Measurements from ENCODE around the gene PDHA2.
"Not testable (repeated sequence)": the region's sequence is repeated elsewhere in the genome, so short reads cannot be mapped to it uniquely, and the experiment has no call there.

Gene PDHA2

GRCh38 chr4:95839891-95840290 is at the start of gene PDHA2:
TSS of gene PDHA2 (plus strand) at chr4:95840093. CDS start at chr4:95840151, 58 bp downstream.
- no peak for DNase-seq
- no peak for TF ChIP-seq POLR2A (IDR thresholded peaks at IDR 0.05; ENCODE audit: low read length)
- no peak for TF ChIP-seq GATA1 (IDR thresholded peaks at IDR 0.05; ENCODE audit: low read depth, low read length)

DNA sequence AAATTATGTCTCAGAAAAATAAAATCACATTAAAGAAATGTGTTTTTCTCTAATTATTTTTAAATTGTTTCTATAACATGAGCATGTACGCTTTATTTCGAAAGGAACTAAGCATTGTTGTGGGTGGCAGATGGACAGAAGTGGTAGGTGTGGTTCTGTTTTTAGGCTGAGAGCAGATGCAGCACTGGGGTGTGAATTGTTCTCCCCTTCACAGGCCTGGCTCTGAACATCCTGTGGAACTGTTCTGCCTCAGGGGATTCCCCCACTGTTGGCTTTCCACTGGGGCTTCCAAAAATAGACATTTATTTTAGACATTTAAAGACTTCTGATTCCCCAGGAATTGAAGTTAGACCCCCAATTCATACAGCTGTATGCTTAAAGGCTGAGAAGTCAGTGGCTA is 41.9 kb upstream of the PDHA2 start:
- DNase-seq, result no peak
- TF ChIP-seq GATA1 (IDR thresholded peaks at IDR 0.05; ENCODE audit: low read depth, low read length) (no peak), POLR2A (IDR thresholded peaks at IDR 0.05; ENCODE audit: low read length) (no peak)

DNA sequence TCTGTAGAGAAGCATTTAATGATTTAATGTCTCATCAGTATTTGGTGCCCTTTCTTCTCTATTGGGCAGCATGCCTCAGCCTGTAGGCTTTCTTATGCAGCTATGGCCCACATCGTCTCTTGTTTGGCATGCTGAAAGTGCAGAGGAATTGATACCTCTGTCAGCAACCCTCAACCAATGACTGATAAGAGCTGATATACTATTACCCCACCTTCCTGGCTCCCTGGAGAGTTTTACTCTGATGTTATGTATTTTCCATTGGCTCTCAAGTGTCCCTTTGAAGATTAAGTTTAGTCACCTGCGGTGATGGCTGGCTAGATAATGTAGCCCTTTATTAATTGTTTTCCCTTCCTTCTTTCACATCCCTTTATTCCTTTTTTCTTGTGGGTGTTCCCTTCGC is 41.2 kb upstream of the PDHA2 start:
- TF ChIP-seq GATA1 (IDR thresholded peaks at IDR 0.05; ENCODE audit: low read depth, low read length) (no peak), POLR2A (IDR thresholded peaks at IDR 0.05; ENCODE audit: low read length) (no peak)
- no peak for DNase-seq

DNA sequence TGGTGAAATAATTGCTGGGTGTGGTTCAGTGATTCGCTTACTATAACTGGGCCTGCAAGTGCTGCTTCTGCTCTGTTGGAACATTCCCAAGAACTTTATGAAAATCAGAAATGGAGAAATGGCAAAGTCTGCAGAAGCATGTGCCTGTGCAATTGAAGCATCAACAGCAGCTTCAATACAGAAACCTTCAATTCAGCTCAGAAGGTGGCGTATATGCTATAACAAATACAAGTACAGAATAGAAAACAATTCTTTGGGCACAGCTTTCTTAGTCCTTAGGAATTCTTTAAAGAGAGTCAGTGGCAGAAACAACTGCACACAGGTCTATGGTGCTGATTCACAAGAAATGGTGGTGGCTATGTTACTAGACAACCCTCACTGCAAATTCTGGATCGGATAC is 18.0 kb upstream of the PDHA2 start:
- no peak for DNase-seq
- TF ChIP-seq GATA1 (IDR thresholded peaks at IDR 0.05; ENCODE audit: low read depth, low read length) (no peak), POLR2A (IDR thresholded peaks at IDR 0.05; ENCODE audit: low read length) (no peak)

- no peak for TF ChIP-seq POLR2A (IDR thresholded peaks at IDR 0.05; ENCODE audit: low read length)
- TF ChIP-seq GATA1 (IDR thresholded peaks at IDR 0.05; ENCODE audit: low read depth, low read length), result no peak
Observed at GRCh38 chr4:95825546-95825945, 14.3 kb upstream of the PDHA2 start.

GRCh38 chr4:95830651-95831050 is 9.2 kb upstream of the PDHA2 start:
- DNase-seq, result no peak
- TF ChIP-seq GATA1 (IDR thresholded peaks at IDR 0.05; ENCODE audit: low read depth, low read length), result no peak
- no peak for TF ChIP-seq POLR2A (IDR thresholded peaks at IDR 0.05; ENCODE audit: low read length)

More at GRCh38 chr4:95825546-95825945, 14.3 kb upstream of the PDHA2 start:
- DNase-seq, result no peak

GRCh38 chr4:95831166-95831565 is 8.7 kb upstream of the PDHA2 start:
- no peak for DNase-seq
- TF ChIP-seq GATA1 (IDR thresholded peaks at IDR 0.05; ENCODE audit: low read depth, low read length) (no peak), POLR2A (IDR thresholded peaks at IDR 0.05; ENCODE audit: low read length) (no peak)

DNA sequence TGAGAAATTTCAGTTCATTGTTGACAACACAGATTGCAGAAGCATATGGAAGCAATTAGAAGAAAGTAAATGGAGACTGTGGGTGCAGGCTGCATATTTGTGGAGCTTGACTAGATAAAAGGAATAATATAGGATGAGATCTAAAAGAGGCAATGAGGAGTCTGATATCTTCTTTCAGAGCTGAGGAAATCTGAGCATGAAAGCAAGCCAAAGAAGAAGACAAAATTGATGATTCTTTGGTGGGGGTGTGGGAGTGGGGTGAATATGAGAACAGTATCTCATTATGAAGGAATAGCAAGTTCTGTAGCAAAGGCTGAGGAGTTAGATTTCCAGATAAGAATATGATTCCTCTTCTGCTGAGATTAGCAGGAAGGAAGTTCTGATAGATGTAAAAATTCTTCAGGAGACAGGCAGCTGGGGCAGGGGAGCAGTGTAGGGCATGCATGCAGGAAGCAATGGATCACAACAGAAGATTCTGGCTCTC is 6.1 kb upstream of the PDHA2 start:
- no peak for TF ChIP-seq POLR2A (IDR thresholded peaks at IDR 0.05; ENCODE audit: low read length)
- TF ChIP-seq GATA1 (IDR thresholded peaks at IDR 0.05; ENCODE audit: low read depth, low read length), result no peak
- no peak for DNase-seq

DNA sequence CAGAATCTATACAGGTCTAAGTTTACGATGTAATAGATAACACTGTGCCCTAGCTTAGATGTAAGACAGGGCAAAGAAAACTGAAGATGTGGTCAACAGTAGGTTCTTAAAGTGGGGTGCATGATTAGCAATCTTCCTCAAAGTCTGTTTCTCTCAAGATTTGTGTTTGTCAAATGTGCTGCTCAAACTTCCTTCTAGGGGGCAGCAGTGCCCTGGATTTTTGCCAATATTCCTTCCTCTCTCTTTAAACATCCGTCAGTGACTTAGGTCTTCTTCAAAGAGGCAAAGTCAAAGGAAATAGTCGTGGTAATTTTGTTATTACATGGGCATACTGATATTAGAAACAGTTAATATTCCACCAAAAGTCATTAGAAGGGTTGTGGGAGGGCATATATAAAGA is 4.2 kb upstream of the PDHA2 start:
- peak; percentile 26 to 31 for DNase-seq
- no peak for TF ChIP-seq GATA1 (IDR thresholded peaks at IDR 0.05; ENCODE audit: low read depth, low read length)
- TF ChIP-seq POLR2A (IDR thresholded peaks at IDR 0.05; ENCODE audit: low read length), result no peak

DNA sequence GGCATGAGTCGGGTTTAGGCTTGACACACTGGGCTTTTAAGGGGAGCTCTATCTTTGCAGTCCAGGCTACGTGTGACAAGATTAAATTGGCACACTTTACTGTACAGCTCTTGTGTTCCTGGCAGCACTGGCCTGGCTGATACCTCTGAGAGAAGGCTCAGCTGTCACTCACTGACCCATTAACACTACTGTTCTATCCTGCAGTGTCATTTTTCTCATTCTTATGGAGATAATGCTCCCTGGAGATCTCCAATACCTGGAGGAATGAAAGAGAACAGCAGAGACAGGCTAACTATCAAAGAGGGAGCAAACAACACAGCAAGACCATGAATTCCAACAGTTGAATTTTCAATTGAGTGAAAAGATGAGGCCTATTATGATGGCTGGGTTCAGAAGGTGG is 1.7 kb upstream of the PDHA2 start:
- no peak for DNase-seq

GRCh38 chr4:95847908-95848460 is 8.1 kb downstream of the PDHA2 start:
- no peak for DNase-seq
- TF ChIP-seq GATA1 (IDR thresholded peaks at IDR 0.05; ENCODE audit: low read depth, low read length), result no peak
- no peak for TF ChIP-seq POLR2A (IDR thresholded peaks at IDR 0.05; ENCODE audit: low read length)

More for the DNA sequence above, 1.7 kb upstream of the PDHA2 start:
- TF ChIP-seq GATA1 (IDR thresholded peaks at IDR 0.05; ENCODE audit: low read depth, low read length) (no peak), POLR2A (IDR thresholded peaks at IDR 0.05; ENCODE audit: low read length) (no peak)

DNA sequence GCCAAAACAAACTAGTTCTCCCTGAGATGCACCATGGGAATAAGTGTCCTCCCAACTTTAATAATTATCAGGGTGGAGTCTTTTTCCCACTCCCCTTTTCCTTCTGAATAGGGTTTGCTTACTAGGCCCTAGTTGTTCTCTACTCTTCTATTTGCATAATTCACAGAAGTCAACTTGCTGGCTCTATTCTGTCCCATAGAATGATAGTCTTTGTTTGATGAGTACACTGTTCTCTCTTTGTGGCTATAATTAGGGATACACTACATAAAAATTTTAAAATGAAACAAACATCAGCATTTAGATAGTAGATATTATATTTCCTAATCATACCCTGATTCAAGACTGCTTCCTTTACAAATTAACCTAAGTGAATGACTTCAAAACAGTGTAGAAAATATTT is 10.3 kb downstream of the PDHA2 start:
- DNase-seq, result no peak
- TF ChIP-seq POLR2A (IDR thresholded peaks at IDR 0.05; ENCODE audit: low read length), result no peak

GRCh38 chr4:95857761-95858160 is 17.9 kb downstream of the PDHA2 start:
- DNase-seq, result no peak
- TF ChIP-seq POLR2A (IDR thresholded peaks at IDR 0.05; ENCODE audit: low read length), result no peak
- TF ChIP-seq GATA1 (IDR thresholded peaks at IDR 0.05; ENCODE audit: low read depth, low read length), result no peak

GRCh38 chr4:95867919-95868318 is 28.0 kb downstream of the PDHA2 start:
- TF ChIP-seq GATA1 (IDR thresholded peaks at IDR 0.05; ENCODE audit: low read depth, low read length) (no peak), POLR2A (IDR thresholded peaks at IDR 0.05; ENCODE audit: low read length) (no peak)
- peak; percentile 2 to 5 for DNase-seq

DNA sequence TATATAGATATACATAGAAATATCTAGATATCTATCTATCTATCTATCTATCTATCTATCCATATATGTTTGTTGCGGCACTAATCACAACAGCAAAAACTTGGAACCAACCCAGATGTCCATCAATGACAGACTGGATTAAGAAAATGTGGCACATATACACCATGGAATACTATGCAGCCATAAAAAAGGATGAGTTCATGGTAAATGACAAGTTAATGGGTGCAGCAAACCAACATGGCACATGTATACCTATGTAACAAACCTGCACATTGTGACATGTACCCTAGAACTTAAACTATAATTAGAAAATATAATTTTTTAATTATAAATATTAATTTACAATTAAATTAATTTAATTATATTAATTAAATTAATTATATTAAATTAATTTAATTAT is 29.5 kb downstream of the PDHA2 start:
- DNase-seq, result not testable (repeated sequence)
